Epithelial cell of proximal tubule (primary cell): Measurements from ENCODE around the gene TSHZ1. TPM values are rescaled to one million over a fixed set of nuclear protein-coding genes. Genes with fewer than 3 reads are reported as not detected.

Experiments
- DNase-seq: peaks from one replicate; pipeline ENCODE4 v3.0.0-alpha.2; 2011; ENCODE audit warnings: low read depth
- H3K4me3 ChIP-seq: 2 replicates; pipeline ENCODE4 v1.5.1; 2011; ENCODE audit warnings: low read depth, mild to moderate bottlenecking, low read length
- CTCF ChIP-seq: conservative IDR thresholded peaks from 2 replicates; pipeline ENCODE4 v1.5.1; 2012; ENCODE audit warnings: low read depth, mild to moderate bottlenecking, low read length
- total RNA-seq: library from RNA; depleted of rRNA; stranded (reverse); fragments of >200 nt; gene quantifications from 2 replicates; pipeline ENCODE4 v1.2.3, GENCODE V29; 2015

Gene TSHZ1
- 4.9 and 5.1 TPM in 2 replicates for total RNA-seq

DNA sequence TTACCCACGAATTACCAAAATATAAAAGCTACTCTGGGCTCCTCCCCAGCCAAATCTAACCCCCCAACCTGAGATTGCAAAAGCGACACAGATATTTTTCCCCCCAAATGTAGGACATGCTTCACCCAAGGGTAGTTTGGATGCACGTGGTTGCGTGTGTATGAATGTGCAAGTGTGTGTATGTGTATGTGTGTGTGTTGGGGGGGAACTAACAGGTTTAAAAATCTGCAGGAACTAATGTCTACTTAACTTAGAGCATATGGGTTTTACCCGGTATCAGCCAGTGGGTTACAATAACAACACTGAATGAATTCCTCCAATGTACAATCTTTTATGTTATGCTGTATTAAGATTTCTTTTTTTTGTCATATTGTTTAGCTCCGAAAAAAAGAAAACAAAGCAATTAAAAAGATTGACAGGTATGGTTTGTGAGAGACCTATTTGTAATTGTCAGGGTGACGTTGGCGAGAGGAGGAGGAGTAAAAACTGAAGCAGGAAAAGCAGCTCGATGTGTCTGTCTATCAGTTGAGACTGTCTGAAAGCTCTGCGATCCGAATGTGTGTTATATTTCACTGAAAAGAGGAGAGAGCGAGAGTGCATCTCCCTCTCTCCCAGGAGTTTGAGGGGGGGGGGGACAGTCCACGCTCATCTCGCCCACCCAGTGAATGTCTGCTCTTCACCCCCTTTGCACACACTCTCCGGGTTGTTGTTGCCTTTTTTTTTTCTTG, at the start of gene TSHZ1:
TSS of gene TSHZ1 (plus strand) at position 524 of the 728 bp plus-strand sequence. CDS start 1,080 bp downstream, outside the sequence.
- peak; percentile 86 for DNase-seq
- H3K4me3 ChIP-seq, result peak within 1 kb of the TSS; percentile 90
- TF ChIP-seq CTCF, result no peak

- DNase-seq, result no peak
- H3K4me3 ChIP-seq, result peak overlapping the region; percentile 26
- TF ChIP-seq CTCF, result no peak
These were observed 49.2 kb upstream of the TSHZ1 start for GRCh38 chr18:75161256-75162028.

DNA sequence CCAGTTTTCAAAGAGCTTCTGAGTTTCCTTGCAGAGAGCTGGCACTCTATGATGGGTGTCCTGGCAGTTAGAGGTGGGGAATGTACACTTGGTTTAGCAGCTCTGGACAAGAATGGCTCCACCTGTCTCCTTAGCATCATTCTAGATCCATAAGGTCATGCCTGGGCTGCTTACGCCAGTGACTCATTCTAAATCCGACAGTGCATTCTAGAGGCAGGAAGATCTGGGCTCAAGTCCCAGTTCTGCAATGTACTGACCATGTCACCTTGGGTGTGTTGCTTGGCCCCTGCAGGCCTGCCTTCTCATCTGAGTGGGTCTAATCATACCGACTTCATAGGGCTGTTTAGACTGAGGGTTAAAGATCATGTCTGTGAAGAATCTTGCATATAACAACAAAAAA, 48.1 kb upstream of the TSHZ1 start:
- TF ChIP-seq CTCF, result peak; percentile 8
- DNase-seq, result no peak
- no peak overlapping the region for H3K4me3 ChIP-seq

DNA sequence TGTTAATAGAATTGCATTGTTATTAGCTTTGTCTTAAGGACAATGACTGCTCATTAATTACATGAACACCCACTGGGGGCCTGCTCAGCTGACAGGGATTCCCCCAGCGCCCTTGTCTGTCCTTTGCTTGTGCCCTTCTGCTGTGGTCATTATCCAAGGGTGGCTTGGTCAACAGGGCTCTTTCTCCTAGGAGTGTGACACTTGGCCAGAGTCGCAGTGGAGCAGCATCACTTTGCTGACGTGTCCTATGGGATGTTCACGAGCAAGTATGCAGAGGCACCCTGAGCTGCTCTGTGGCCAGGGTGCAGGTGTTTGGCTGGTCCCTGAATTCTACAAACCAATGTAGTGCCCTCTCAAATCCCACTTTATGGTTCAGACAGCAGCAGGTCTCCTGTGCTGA, 47.6 kb upstream of the TSHZ1 start:
- DNase-seq, result no peak
- no peak overlapping the region for H3K4me3 ChIP-seq
- no peak for TF ChIP-seq CTCF

GRCh38 chr18:75163736-75164135, 46.9 kb upstream of the TSHZ1 start:
- TF ChIP-seq CTCF, result no peak
- no peak for DNase-seq
- no peak overlapping the region for H3K4me3 ChIP-seq

- no peak for DNase-seq
- no peak for TF ChIP-seq CTCF
- no peak overlapping the region for H3K4me3 ChIP-seq
These were observed 46.1 kb upstream of the TSHZ1 start for GRCh38 chr18:75164479-75164878.
